Mesenchymal stem cell (in vitro differentiated cells and primary cell): ENCODE results near the gene CNTNAP2.
A peak's percentile ranks its signal among the peaks of the same experiment; 100 is the strongest.

Source experiments
- DNase-seq: peaks from one replicate; pipeline ENCODE4 v3.0.0-alpha.2; 2013
- H2AFZ ChIP-seq: one replicate; pipeline ENCODE4 v1.6.1; 2013; ENCODE audit warnings: low read depth, mild to moderate bottlenecking, control low read depth, inconsistent platforms, low read length, moderate library complexity
- H2AK5ac ChIP-seq: 2 replicates; pipeline ENCODE4 v1.6.1; 2013; ENCODE audit warnings: low read length, moderate library complexity, mild to moderate bottlenecking, inconsistent platforms; ENCODE audit not compliant: severe bottlenecking
- H2BK120ac ChIP-seq: one replicate; pipeline ENCODE4 v1.6.1; 2013; ENCODE audit warnings: low read depth, mild to moderate bottlenecking, inconsistent platforms, low read length, moderate library complexity
- H2BK12ac ChIP-seq, 2 experiments: one replicate each; pipeline ENCODE4 v1.6.1; 2013; ENCODE audit warnings: inconsistent platforms in 2 of 2, low read length in 2 of 2, mild to moderate bottlenecking in 2 of 2, moderate library complexity in 2 of 2, control low read depth in 1 of 2
- H2BK15ac ChIP-seq: one replicate; pipeline ENCODE4 v1.6.1; 2013; ENCODE audit warnings: mild to moderate bottlenecking, low read depth, inconsistent platforms; ENCODE audit not compliant: poor library complexity, severe bottlenecking
- H2BK5ac ChIP-seq: 2 replicates; pipeline ENCODE4 v1.6.1; 2013; ENCODE audit warnings: low read depth, mild to moderate bottlenecking, low read length, control low read depth, inconsistent platforms; ENCODE audit not compliant: poor library complexity, severe bottlenecking
- H3K14ac ChIP-seq, 2 experiments: one replicate each; pipeline ENCODE4 v1.6.1; 2013; ENCODE audit warnings: inconsistent platforms in 2 of 2, low read length in 2 of 2, control low read depth in 1 of 2, mild to moderate bottlenecking in 1 of 2, moderate library complexity in 1 of 2
- H3K18ac ChIP-seq, 2 experiments: one replicate each; pipeline ENCODE4 v1.6.1; 2013; ENCODE audit warnings: inconsistent platforms in 2 of 2, low read length in 2 of 2, control low read depth in 1 of 2, low read depth in 1 of 2, mild to moderate bottlenecking in 1 of 2
- H3K23ac ChIP-seq, 2 experiments: one replicate each; pipeline ENCODE4 v1.6.1; 2013; ENCODE audit warnings: inconsistent platforms in 2 of 2, low read length in 2 of 2, mild to moderate bottlenecking in 2 of 2, moderate library complexity in 2 of 2, control low read depth in 1 of 2
- H3K27ac ChIP-seq: 2 replicates; pipeline ENCODE4 v1.5.1; 2013; ENCODE audit warnings: mild to moderate bottlenecking, moderate library complexity, low read length, control low read depth, inconsistent platforms; ENCODE audit not compliant: poor library complexity, severe bottlenecking
- H3K27me3 ChIP-seq, 2 experiments: 2 replicates each; pipeline versions ENCODE4 v1.6.1 to v1.7.0; 2013; ENCODE audit warnings: low read length in 2 of 2, mild to moderate bottlenecking in 2 of 2, moderate library complexity in 2 of 2, control low read depth in 1 of 2, inconsistent platforms in 1 of 2; ENCODE audit not compliant: control insufficient read depth in 1 of 2, insufficient read depth in 1 of 2
- H3K36me3 ChIP-seq, 2 experiments: 2 replicates each; pipeline versions ENCODE4 v1.6.1 to v1.7.0; 2013; ENCODE audit warnings: low read length in 2 of 2, control low read depth in 1 of 2, inconsistent platforms in 1 of 2, low read depth in 1 of 2, mild to moderate bottlenecking in 1 of 2; ENCODE audit not compliant: insufficient read depth in 2 of 2, control insufficient read depth in 1 of 2
- H3K4ac ChIP-seq, 2 experiments: one replicate each; pipeline ENCODE4 v1.6.1; 2013; ENCODE audit warnings: inconsistent platforms in 2 of 2, low read length in 2 of 2, mild to moderate bottlenecking in 2 of 2, moderate library complexity in 2 of 2, control low read depth in 1 of 2, low read depth in 1 of 2
- H3K4me1 ChIP-seq: 2 replicates; pipeline ENCODE4 v1.6.1; 2013; ENCODE audit warnings: low read depth, low read length, control low read depth; ENCODE audit not compliant: control insufficient read depth, insufficient read depth
- H3K4me2 ChIP-seq: 2 replicates; pipeline ENCODE4 v1.6.1; 2013; ENCODE audit warnings: low read length, mild to moderate bottlenecking, inconsistent platforms; ENCODE audit not compliant: poor library complexity, severe bottlenecking
- H3K4me3 ChIP-seq, 2 experiments: 2 replicates each; pipeline versions ENCODE4 v1.5.1 to v1.7.0; 2013; ENCODE audit warnings: low read length in 2 of 2, mild to moderate bottlenecking in 2 of 2, control low read depth in 1 of 2, low read depth in 1 of 2; ENCODE audit not compliant: insufficient read depth in 1 of 2
- H3K79me1 ChIP-seq: replicated peaks from 2 replicates; pipeline ENCODE4 v1.6.1; 2013; ENCODE audit warnings: mild to moderate bottlenecking, control low read depth, low read length, inconsistent platforms; ENCODE audit not compliant: poor library complexity, severe bottlenecking
- H3K9ac ChIP-seq: 2 replicates; pipeline ENCODE4 v1.7.0; 2013; ENCODE audit warnings: mild to moderate bottlenecking, low read length, moderate library complexity
- H3K9me3 ChIP-seq: 2 replicates; pipeline ENCODE4 v1.7.0; 2013; ENCODE audit warnings: mild to moderate bottlenecking, low read length; ENCODE audit not compliant: control insufficient read depth
- H4K8ac ChIP-seq: one replicate; pipeline ENCODE4 v1.6.1; 2013; ENCODE audit warnings: inconsistent platforms, mild to moderate bottlenecking, low read length, moderate library complexity
- H4K91ac ChIP-seq: one replicate; pipeline ENCODE4 v1.6.1; 2013; ENCODE audit warnings: mild to moderate bottlenecking, low read length, inconsistent platforms
- WGBS: methylation state at CpG from one replicate; pipeline ENCODE4 v1.1.7; 2013; ENCODE audit warnings: mixed read lengths; 5-methylcytosine and 5-hydroxymethylcytosine counted together

The CNTNAP2 gene

DNA sequence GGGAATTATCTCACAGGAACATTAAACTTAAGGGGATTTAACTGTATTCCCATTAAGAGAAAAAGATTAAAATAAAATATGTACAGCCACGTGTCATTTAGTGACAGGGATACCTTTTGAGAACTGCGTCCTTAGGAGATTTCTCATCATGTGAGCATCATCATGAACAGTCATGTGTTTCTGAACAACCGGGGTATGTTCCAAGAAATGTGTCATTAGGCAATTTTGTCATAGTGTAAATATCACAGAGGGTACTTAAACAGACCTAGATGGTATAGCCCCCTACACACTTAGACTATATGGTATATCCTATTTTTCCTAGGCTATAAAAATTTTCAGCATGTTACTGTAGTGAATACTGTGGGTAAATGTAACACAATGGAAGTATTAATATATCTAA is 840.3 kb downstream of the CNTNAP2 start:
- no peak overlapping the region for H3K4me2 ChIP-seq
- WGBS: 49% methylated on average over 2 of the region's 3 CpGs
- H3K79me1 ChIP-seq: no peaks in the 10 kb centered on the region
- no peaks in the 10 kb centered on the region for H3K36me3 ChIP-seq
- H3K4me1 ChIP-seq: peaks cover 3% of the 10 kb centered on the region
- H3K9ac ChIP-seq: no peak overlapping the region
- no peak overlapping the region for H4K91ac ChIP-seq
- no peak overlapping the region for H3K23ac ChIP-seq
- H2BK120ac ChIP-seq: no peak overlapping the region
- no peak overlapping the region for H3K27ac ChIP-seq
- H2BK12ac ChIP-seq: no peak overlapping the region
- no peak overlapping the region for H2AK5ac ChIP-seq
- H3K18ac ChIP-seq: no peak overlapping the region
- no peak for DNase-seq
- no peak overlapping the region for H3K4me3 ChIP-seq
- no peak overlapping the region for H2AFZ ChIP-seq
- no peak overlapping the region for H2BK15ac ChIP-seq
- H3K9me3 ChIP-seq: no peaks in the 10 kb centered on the region
- H3K27me3 ChIP-seq: no peaks in the 10 kb centered on the region
- H3K14ac ChIP-seq: no peak overlapping the region
- H2BK5ac ChIP-seq: no peak overlapping the region
- H4K8ac ChIP-seq: no peak overlapping the region
- no peak overlapping the region for H3K4ac ChIP-seq

DNA sequence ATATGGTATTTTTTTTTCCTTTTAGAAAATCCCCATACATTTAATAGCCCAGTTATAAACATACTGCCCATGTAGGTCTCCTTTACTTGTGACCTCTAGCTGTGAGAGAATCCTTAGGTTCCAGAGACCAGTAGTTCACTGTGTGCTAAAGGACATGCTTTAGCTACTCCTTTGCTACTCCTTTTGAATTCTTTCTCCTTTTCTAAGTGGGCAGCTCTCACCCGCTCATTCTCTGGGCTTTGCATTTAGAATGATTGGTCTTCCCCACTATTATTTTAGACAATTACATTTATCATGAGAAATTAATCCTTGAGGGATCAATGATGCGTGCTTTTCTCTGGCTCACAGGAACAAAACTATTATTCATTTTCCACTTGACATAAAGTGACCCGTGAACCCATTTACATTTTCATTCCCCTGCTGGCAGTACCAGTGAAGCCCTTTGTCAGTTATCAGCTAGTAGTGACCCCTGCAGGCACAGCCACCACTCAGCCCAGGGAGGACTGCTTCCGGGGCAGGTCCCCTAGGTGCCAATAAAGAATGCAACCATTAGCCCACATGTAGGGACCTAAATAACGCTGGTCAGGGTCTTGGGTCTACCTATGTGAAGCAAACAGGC is 844.3 kb downstream of the CNTNAP2 start:
- no peak overlapping the region for H3K9ac ChIP-seq
- no peaks in the 10 kb centered on the region for H3K9me3 ChIP-seq
- peaks cover 4% of the 10 kb centered on the region for H3K4me1 ChIP-seq
- no peaks in the 10 kb centered on the region for H3K36me3 ChIP-seq
- WGBS: 60% methylated on average over 5 of the region's 5 CpGs
- no peak overlapping the region for H2BK15ac ChIP-seq
- DNase-seq: no peak
- H4K91ac ChIP-seq: no peak overlapping the region
- no peaks in the 10 kb centered on the region for H3K79me1 ChIP-seq
- H2AFZ ChIP-seq: no peak overlapping the region
- no peak overlapping the region for H3K18ac ChIP-seq
- no peak overlapping the region for H4K8ac ChIP-seq
- H3K27me3 ChIP-seq: no peaks in the 10 kb centered on the region
- H2BK120ac ChIP-seq: no peak overlapping the region
- H3K4ac ChIP-seq: no peak overlapping the region
- no peak overlapping the region for H3K4me2 ChIP-seq
- H3K4me3 ChIP-seq: no peak overlapping the region
- no peak overlapping the region for H2BK12ac ChIP-seq
- H2AK5ac ChIP-seq: peak overlapping the region; percentile 63
- H3K23ac ChIP-seq: no peak overlapping the region
- peak overlapping the region; percentile 90 for H3K27ac ChIP-seq
- H2BK5ac ChIP-seq: peak overlapping the region; percentile 3
- H3K14ac ChIP-seq: no peak overlapping the region

DNA sequence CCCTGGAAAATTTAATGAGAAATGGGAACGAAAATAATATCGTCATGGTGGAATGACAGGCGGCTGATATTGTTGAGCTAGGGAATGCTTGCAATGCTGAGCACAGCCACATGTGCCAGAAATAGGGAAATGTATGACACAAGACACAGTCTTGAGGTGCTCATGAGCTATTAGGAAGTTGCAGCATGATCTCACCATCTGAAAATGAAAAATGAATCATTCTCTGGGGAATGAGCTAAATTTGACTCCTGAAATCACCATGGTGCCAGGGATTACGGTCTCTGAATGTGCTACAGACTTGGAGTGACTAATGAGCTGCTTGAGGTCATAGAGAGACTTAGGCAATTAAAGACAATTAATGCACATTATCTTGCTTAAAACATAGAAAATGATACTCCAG is 845.0 kb downstream of the CNTNAP2 start:
- 27% methylated on average over 4 of the region's 4 CpGs for WGBS

DNA sequence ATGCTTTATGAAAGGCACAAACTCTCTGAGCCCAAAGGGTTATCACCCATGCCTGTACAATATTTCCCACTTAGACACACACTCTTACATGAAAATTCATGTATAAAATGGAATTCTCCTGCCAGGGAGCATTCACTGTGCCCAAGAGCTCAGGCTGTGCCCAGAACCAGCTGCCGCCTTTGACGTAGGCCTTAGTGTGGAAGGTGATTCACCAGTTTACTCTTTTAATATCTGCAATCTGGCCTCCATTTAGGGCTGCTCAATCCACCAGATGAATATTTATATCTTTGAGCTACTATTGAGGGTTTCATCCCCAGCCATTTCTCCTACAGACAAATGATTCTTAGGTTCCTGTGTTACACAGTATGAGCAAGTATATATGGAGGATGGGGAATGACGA is 849.7 kb downstream of the CNTNAP2 start:
- no peak overlapping the region for H2AFZ ChIP-seq
- no peak overlapping the region for H3K4ac ChIP-seq
- no peak overlapping the region for H2BK120ac ChIP-seq
- H3K4me1 ChIP-seq: peaks cover 1% of the 10 kb centered on the region
- no peak overlapping the region for H3K18ac ChIP-seq
- no peaks in the 10 kb centered on the region for H3K36me3 ChIP-seq
- H2AK5ac ChIP-seq: no peak overlapping the region
- H3K79me1 ChIP-seq: no peaks in the 10 kb centered on the region
- no peak overlapping the region for H4K8ac ChIP-seq
- no peak overlapping the region for H3K27ac ChIP-seq
- no peak overlapping the region for H2BK5ac ChIP-seq
- no peak overlapping the region for H3K4me2 ChIP-seq
- WGBS: 100% methylated on average over 2 of the region's 3 CpGs
- no peak for DNase-seq
- no peaks in the 10 kb centered on the region for H3K27me3 ChIP-seq
- H2BK15ac ChIP-seq: no peak overlapping the region
- no peak overlapping the region for H3K9ac ChIP-seq
- H2BK12ac ChIP-seq: no peak overlapping the region
- no peak overlapping the region for H3K23ac ChIP-seq
- H3K14ac ChIP-seq: no peak overlapping the region
- H3K9me3 ChIP-seq: peaks cover 2% of the 10 kb centered on the region
- H4K91ac ChIP-seq: no peak overlapping the region
- H3K4me3 ChIP-seq: no peak overlapping the region

More for the DNA sequence above, 845.0 kb downstream of the CNTNAP2 start:
- H3K27ac ChIP-seq: peak overlapping the region; percentile 90
- no peak overlapping the region for H3K4me2 ChIP-seq
- H3K23ac ChIP-seq: no peak overlapping the region
- H4K91ac ChIP-seq: no peak overlapping the region
- no peak overlapping the region for H2AFZ ChIP-seq
- no peak overlapping the region for H2AK5ac ChIP-seq
- no peak overlapping the region for H4K8ac ChIP-seq
- H2BK15ac ChIP-seq: no peak overlapping the region
- H3K36me3 ChIP-seq: no peaks in the 10 kb centered on the region
- H3K9ac ChIP-seq: no peak overlapping the region
- peak; percentile 45 for DNase-seq
- H3K4ac ChIP-seq: no peak overlapping the region
- H3K79me1 ChIP-seq: no peaks in the 10 kb centered on the region
- no peak overlapping the region for H3K18ac ChIP-seq
- no peaks in the 10 kb centered on the region for H3K9me3 ChIP-seq
- no peak overlapping the region for H3K4me3 ChIP-seq
- peaks cover 4% of the 10 kb centered on the region for H3K4me1 ChIP-seq
- no peak overlapping the region for H2BK120ac ChIP-seq
- H2BK12ac ChIP-seq: no peak overlapping the region
- no peak overlapping the region for H3K14ac ChIP-seq
- H3K27me3 ChIP-seq: no peaks in the 10 kb centered on the region
- H2BK5ac ChIP-seq: no peak overlapping the region
